SK-N-SH treated with all-trans-retinoic acid at 6 μM for 48 hours (cell line): ENCODE results near the gene RBM45.

Experiments
- ATAC-seq: fragments of 200-7000 bp; cut with Tn5 transposase; 3 replicates; pipeline ENCODE4 v1.9.1; 2020; ENCODE audit warnings: mild to moderate bottlenecking, moderate library complexity
- BACH2 ChIP-seq: fragments of 250-450 bp; sonication (Bioruptor Pico); IDR thresholded peaks from 2 replicates; pipeline ENCODE4 v1.9.0; 2021; ENCODE audit warnings: mild to moderate bottlenecking, borderline replicate concordance
- CREB5 ChIP-seq: fragments of 250-450 bp; sonication (Bioruptor Pico); IDR thresholded peaks from 2 replicates; pipeline ENCODE4 v1.5.1; 2020; ENCODE audit warnings: low read depth, mild to moderate bottlenecking, moderate library complexity
- CSDC2 ChIP-seq: fragments of 250-450 bp; sonication (Bioruptor Pico); IDR thresholded peaks from 2 replicates; pipeline ENCODE4 v1.5.0; 2020; ENCODE audit warnings: mild to moderate bottlenecking, moderate library complexity
- CSRNP3 ChIP-seq: fragments of 250-450 bp; sonication (Bioruptor Pico); IDR thresholded peaks from 2 replicates; pipeline ENCODE4 v1.5.1; 2021; ENCODE audit warnings: mild to moderate bottlenecking, moderate library complexity
- ESRRG ChIP-seq: fragments of 250-450 bp; sonication (Bioruptor Pico); IDR thresholded peaks from 2 replicates; pipeline ENCODE4 v1.6.1; 2021; ENCODE audit warnings: mild to moderate bottlenecking
- ISL1 ChIP-seq: fragments of 250-450 bp; sonication (Bioruptor Pico); IDR thresholded peaks from 2 replicates; pipeline ENCODE4 v2.1.2; 2022; ENCODE audit warnings: mild to moderate bottlenecking, moderate library complexity
- OSR1 ChIP-seq: fragments of 250-450 bp; sonication (Bioruptor Pico); IDR thresholded peaks from 2 replicates; pipeline ENCODE4 v1.8.0; 2022; ENCODE audit warnings: moderate library complexity, mild to moderate bottlenecking, inconsistent platforms
- PATZ1 ChIP-seq: fragments of 250-450 bp; sonication (Bioruptor Pico); IDR thresholded peaks from 2 replicates; pipeline ENCODE4 v1.8.0; 2020; ENCODE audit warnings: mild to moderate bottlenecking, moderate library complexity, borderline replicate concordance
- POU6F1 ChIP-seq: fragments of 250-450 bp; sonication (Bioruptor Pico); IDR thresholded peaks from 2 replicates; pipeline ENCODE4 v1.8.0; 2021; ENCODE audit warnings: low read depth, mild to moderate bottlenecking, moderate library complexity, borderline replicate concordance
- RARB ChIP-seq: fragments of 250-450 bp; sonication (Bioruptor Pico); IDR thresholded peaks from 2 replicates; pipeline ENCODE4 v1.8.0; 2021; ENCODE audit warnings: mild to moderate bottlenecking, moderate library complexity
- TOX ChIP-seq: fragments of 250-450 bp; sonication (Bioruptor Pico); IDR thresholded peaks from 2 replicates; pipeline ENCODE4 v1.8.0; 2021; ENCODE audit warnings: mild to moderate bottlenecking, moderate library complexity, borderline replicate concordance
- TSHZ2 ChIP-seq: fragments of 250-450 bp; sonication (Bioruptor Pico); IDR thresholded peaks from 2 replicates; pipeline ENCODE4 v1.5.0; 2020; ENCODE audit warnings: mild to moderate bottlenecking, moderate library complexity
- ZFP3 ChIP-seq: fragments of 250-450 bp; sonication (Bioruptor Pico); IDR thresholded peaks from 2 replicates; pipeline ENCODE4 v1.5.0; 2020; ENCODE audit warnings: mild to moderate bottlenecking, moderate library complexity
- ZFP30 ChIP-seq: fragments of 450-650 bp; formaldehyde crosslinking; IDR thresholded peaks from 2 replicates; pipeline ENCODE4 v1.5.0; 2022; ENCODE audit warnings: mild to moderate bottlenecking, moderate library complexity
- ZNF565 ChIP-seq: fragments of 450-650 bp; formaldehyde crosslinking; conservative IDR thresholded peaks from 2 replicates; pipeline ENCODE4 v1.5.0; 2020; ENCODE audit warnings: low read depth, mild to moderate bottlenecking, moderate library complexity
- ZNF70 ChIP-seq: fragments of 450-650 bp; formaldehyde crosslinking; IDR thresholded peaks from 2 replicates; pipeline ENCODE4 v1.5.0; 2020; ENCODE audit warnings: mild to moderate bottlenecking, moderate library complexity
- ZNF8 ChIP-seq: fragments of 450-650 bp; formaldehyde crosslinking; IDR thresholded peaks from 2 replicates; pipeline ENCODE4 v1.5.0; 2020; ENCODE audit warnings: mild to moderate bottlenecking, moderate library complexity

RBM45 gene

GRCh38 chr2:178068823-178069454 lies 43.3 kb upstream of the RBM45 start:
- ATAC-seq: no peak
- TF ChIP-seq ZNF8 (no peak), CREB5 (CRISPR knock-in tag) (no peak), BACH2 (CRISPR knock-in tag) (no peak), ZFP3 (no peak), POU6F1 (CRISPR knock-in tag) (no peak), TSHZ2 (CRISPR knock-in tag) (no peak), OSR1 (CRISPR knock-in tag) (no peak), PATZ1 (CRISPR knock-in tag) (no peak), CSDC2 (CRISPR knock-in tag) (no peak), ZFP30 (CRISPR knock-in tag) (no peak), ZNF70 (CRISPR knock-in tag) (no peak), ISL1 (CRISPR knock-in tag) (no peak), CSRNP3 (CRISPR knock-in tag) (no peak), ESRRG (CRISPR knock-in tag) (no peak)

- ATAC-seq: no peak
- TF ChIP-seq ZNF8 (no peak), ZNF565 (no peak)
Measured at GRCh38 chr2:178069551-178069950, 42.7 kb upstream of the RBM45 start.

GRCh38 chr2:178070824-178071223 lies 41.4 kb upstream of the RBM45 start:
- TF ChIP-seq TOX (CRISPR knock-in tag) (no peak), BACH2 (CRISPR knock-in tag) (no peak), RARB (no peak)
- TF ChIP-seq, all 23 proteins: peak for 0
- ATAC-seq: no peak

GRCh38 chr2:178072000-178072382 lies 40.2 kb upstream of the RBM45 start:
- no peak; the same call in 2 of the 3 replicates for ATAC-seq
- TF ChIP-seq TSHZ2 (CRISPR knock-in tag) (no peak), BACH2 (CRISPR knock-in tag) (no peak), ZFP30 (CRISPR knock-in tag) (no peak), ZNF70 (CRISPR knock-in tag) (no peak)
